HG02759 (cell line): ENCODE measurements around the gene GPR42.
A peak's percentile ranks its signal among the peaks of the same experiment; 100 is the strongest.

Experiments used
- ATAC-seq: cut with Tn5 transposase; IDR thresholded peaks from one replicate; pipeline ENCODE4 v1.9.1; 2021; ENCODE audit warnings: mild to moderate bottlenecking, moderate library complexity; ENCODE audit not compliant: unreplicated experiment

GPR42 gene

GRCh38 chr19:35417713-35418534 is 47.1 kb downstream of the GPR42 start:
- peak; percentile 33 for ATAC-seq

GRCh38 chr19:35419046-35419445 is 48.2 kb downstream of the GPR42 start:
- no peak for ATAC-seq

GRCh38 chr19:35419805-35420204 is 48.9 kb downstream of the GPR42 start:
- ATAC-seq: no peak

GRCh38 chr19:35421362-35421761 is 50.5 kb downstream of the GPR42 start:
- no peak for ATAC-seq
